ENCODE results near the gene HMGA1.

GRCh38 chr6:34241351-34242215 is 4.9 kb downstream of the HMGA1 start:
- no peak for TF ChIP-seq CEBPB (IDR thresholded peaks at IDR 0.05)
- TF ChIP-seq EP300 (IDR thresholded peaks at IDR 0.05; ENCODE audit: borderline replicate concordance), result no peak
